Endothelial cell of umbilical vein (primary cell): ENCODE measurements around the gene NR0B1.

Experiments used
- EZH2 ChIP-seq: IDR thresholded peaks from 2 replicates; pipeline ENCODE4 v1.6.1; 2012; ENCODE audit warnings: borderline replicate concordance, low read depth, mild to moderate bottlenecking, moderate library complexity, low read length, inconsistent platforms; ENCODE audit not compliant: severe bottlenecking
- FOS ChIP-seq: IDR thresholded peaks from 2 replicates; pipeline ENCODE4 v1.6.1; 2011; ENCODE audit warnings: mild to moderate bottlenecking, low read length, moderate library complexity, borderline replicate concordance; ENCODE audit not compliant: insufficient read depth
- JUN ChIP-seq: IDR thresholded peaks from 2 replicates; pipeline ENCODE4 v1.6.1; 2011; ENCODE audit warnings: borderline replicate concordance, low read depth; ENCODE audit not compliant: insufficient read length, insufficient read depth
- POLR2A ChIP-seq: IDR thresholded peaks from 2 replicates; pipeline ENCODE4 v1.6.1; 2012; ENCODE audit warnings: low read depth, mild to moderate bottlenecking, control low read depth, low read length
- POLR2AphosphoS5 ChIP-seq: IDR thresholded peaks from 2 replicates; pipeline ENCODE4 v1.6.1; 2012; ENCODE audit warnings: low read depth, mild to moderate bottlenecking, control low read depth, low read length, moderate library complexity; ENCODE audit not compliant: insufficient read depth
- TF ChIP-seq, protein P1 (sequence below), 2 donors: IDR thresholded peaks; 1 replicate in 1 of 2; 2 replicates in 1 of 2; pipeline ENCODE4 v1.5.1; 2011; ENCODE audit warnings: low read length in 2 of 2, mild to moderate bottlenecking in 2 of 2, moderate library complexity in 2 of 2, control low read depth in 1 of 2, inconsistent platforms in 1 of 2, low read depth in 1 of 2; ENCODE audit not compliant: insufficient read depth in 1 of 2; ENCODE audit errors: extremely low read depth in 1 of 2

DNA sequence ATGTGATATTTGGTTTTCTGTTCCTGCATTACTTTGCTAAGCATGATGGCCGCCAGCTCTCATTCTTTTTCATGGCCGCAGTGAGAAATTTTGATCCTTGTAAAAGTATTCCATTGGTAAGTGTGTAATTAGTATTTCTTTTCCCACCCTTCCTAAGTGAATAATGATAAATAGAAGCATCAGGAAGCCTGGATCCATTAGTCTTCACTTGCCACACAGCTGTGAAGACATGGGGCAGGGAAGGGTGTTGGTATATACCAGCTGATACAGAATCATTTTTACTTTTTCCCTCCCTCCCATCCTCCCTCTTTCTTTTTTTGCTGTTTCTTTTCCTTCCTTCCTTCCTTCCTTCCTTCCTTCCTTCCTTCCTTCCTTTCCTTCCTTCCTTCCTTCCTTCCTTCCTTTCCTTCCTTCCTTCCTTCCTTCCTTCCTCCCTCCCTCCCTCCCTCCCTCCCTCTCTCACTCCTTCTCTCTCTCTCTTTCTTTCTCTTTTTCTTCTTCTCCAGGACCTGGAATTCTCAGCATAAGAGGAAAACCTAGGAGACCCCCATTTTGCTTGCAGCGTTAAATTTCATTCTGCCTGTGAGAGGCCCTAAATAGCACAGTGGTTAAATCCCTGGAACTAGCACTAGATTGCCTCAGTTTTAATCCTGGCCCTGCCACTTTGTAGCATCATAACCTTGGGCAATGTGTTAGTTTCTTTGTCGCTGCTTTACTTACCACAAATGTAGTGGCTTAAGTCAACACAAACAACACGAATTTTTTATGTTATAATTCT is 1.4 kb upstream of the NR0B1 start:
- TF ChIP-seq, protein P1, sequence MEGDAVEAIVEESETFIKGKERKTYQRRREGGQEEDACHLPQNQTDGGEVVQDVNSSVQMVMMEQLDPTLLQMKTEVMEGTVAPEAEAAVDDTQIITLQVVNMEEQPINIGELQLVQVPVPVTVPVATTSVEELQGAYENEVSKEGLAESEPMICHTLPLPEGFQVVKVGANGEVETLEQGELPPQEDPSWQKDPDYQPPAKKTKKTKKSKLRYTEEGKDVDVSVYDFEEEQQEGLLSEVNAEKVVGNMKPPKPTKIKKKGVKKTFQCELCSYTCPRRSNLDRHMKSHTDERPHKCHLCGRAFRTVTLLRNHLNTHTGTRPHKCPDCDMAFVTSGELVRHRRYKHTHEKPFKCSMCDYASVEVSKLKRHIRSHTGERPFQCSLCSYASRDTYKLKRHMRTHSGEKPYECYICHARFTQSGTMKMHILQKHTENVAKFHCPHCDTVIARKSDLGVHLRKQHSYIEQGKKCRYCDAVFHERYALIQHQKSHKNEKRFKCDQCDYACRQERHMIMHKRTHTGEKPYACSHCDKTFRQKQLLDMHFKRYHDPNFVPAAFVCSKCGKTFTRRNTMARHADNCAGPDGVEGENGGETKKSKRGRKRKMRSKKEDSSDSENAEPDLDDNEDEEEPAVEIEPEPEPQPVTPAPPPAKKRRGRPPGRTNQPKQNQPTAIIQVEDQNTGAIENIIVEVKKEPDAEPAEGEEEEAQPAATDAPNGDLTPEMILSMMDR (IDR thresholded peaks at IDR 0.05; ENCODE audit: extremely low read depth in 1 of 2, insufficient read depth in 1 of 2, low read depth in 1 of 2, low read length in 2 of 2), result no peak
- TF ChIP-seq JUN, result no peak
- TF ChIP-seq EZH2, result no peak
- TF ChIP-seq POLR2A, result no peak
- no peak for TF ChIP-seq FOS
- TF ChIP-seq POLR2AphosphoS5, result no peak
